HG03060 (cell line): ENCODE measurements around the gene EXOC4.
"Not testable (repeated sequence)": the region's sequence is repeated elsewhere in the genome, so short reads cannot be mapped to it uniquely, and the experiment has no call there.

Experiments used
- ATAC-seq: cut with Tn5 transposase; IDR thresholded peaks from one replicate; pipeline ENCODE4 v1.9.1; 2021; ENCODE audit warnings: low read depth, moderate number of reproducible peaks; ENCODE audit not compliant: unreplicated experiment

Gene EXOC4

DNA sequence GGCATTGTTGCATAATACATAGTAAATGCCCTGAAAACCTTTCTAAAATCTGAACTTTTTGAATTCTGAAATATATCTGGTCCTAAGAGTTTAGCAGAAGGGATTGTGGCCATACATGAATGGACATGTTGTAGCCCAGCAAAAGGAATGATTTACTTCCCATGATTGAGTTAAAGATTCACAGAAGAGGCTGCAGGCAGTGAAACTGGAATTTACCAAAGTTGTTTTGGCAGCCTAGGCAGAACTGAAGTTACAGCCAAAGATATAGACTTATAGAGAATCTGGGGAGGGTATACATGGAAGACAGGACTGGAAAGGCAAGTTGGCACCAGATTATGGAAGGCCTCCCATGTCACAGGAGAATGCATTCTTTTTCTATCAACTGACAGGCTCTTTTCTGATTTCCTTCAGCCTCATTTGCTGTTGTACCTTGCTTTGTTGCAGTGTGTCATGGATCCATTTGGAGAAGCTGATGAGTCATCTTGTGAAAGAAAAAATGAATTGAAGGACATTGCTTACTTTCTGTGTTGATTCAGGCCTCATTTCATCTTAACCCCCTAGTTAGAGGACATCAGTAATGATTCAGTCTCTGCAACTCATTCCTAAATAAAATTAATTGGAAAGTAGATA is 518.1 kb downstream of the EXOC4 start:
- no peak for ATAC-seq

DNA sequence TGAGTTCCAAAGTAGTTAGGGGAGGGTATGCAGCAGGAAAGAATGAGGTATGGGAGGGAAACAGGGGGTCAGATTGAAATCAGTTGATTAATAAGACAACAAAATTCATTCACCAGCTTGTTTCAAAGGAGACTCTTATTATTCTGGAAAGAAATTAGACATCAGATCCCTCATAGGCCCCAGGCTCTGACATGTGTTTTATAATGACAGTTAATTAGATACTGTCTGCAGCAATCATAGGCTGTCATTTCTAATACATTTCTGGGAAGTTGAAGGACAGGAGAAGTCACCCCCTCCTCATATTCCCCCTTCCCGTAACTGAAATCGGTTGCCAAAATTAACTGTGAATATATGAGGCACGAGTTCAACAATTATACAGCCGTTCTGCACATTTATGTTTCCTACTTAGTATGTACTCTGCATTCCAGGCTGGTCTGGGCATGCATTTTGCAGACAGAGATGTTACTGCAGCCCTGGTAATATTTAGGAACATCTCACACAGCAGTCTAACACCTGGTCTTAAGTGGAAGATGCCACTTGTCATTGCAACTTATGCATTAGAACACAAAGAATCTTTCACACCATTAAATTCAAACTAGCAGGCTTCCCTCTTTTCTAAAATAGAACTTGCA is 519.0 kb downstream of the EXOC4 start:
- no peak for ATAC-seq

DNA sequence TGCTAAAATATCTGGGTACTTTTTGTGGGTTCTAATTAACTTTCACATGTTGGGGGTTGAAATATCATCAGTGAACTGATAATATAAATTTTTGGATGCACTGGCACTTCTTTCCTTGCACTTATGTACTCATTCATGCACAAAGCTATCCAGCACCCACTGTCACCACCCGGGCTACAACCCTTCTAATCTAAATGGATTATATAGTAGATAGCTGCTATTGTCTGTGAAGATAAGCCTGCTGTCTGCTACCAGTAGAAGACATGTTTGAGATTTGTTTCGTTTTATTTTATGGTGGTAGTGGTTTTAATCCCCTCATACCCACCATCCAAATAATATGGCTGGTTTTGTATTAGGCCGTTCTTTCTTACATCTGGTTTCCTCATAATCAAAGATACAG is 520.7 kb downstream of the EXOC4 start:
- no peak for ATAC-seq

- ATAC-seq = no peak
These were observed 522.3 kb downstream of the EXOC4 start for GRCh38 chr7:133775201-133775600.

GRCh38 chr7:133776266-133776665 is 523.4 kb downstream of the EXOC4 start:
- ATAC-seq = no peak

- ATAC-seq = no peak
These were observed 524.8 kb downstream of the EXOC4 start for GRCh38 chr7:133777701-133778100.

GRCh38 chr7:133778472-133778871 is 525.6 kb downstream of the EXOC4 start:
- peak; percentile 91 for ATAC-seq

DNA sequence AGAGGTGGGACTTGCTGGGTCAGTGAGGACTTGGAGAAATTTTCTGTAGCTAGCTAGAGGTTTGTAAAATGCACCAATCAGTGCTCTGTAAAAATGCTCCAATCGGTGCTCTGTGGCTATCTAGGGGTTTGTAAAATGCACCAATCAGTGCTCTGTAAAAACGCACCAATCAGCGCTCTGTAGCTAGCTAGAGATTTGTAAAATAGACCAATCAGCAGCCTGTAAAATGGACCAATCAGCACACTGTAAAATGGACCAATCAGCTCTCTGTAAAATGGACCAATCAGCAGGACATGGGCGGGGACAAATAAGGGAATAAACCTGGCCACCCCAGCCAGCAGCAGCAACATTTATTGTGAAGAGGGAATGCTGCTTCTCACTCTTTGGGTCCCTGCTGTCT is 526.7 kb downstream of the EXOC4 start:
- not testable (repeated sequence) for ATAC-seq

GRCh38 chr7:133780912-133781311 is 528.0 kb downstream of the EXOC4 start:
- ATAC-seq = no peak

- ATAC-seq = no peak
These were observed 528.7 kb downstream of the EXOC4 start for GRCh38 chr7:133781486-133782090.

GRCh38 chr7:133782470-133782869 is 529.6 kb downstream of the EXOC4 start:
- no peak for ATAC-seq

GRCh38 chr7:133783276-133783675 is 530.4 kb downstream of the EXOC4 start:
- ATAC-seq = no peak

DNA sequence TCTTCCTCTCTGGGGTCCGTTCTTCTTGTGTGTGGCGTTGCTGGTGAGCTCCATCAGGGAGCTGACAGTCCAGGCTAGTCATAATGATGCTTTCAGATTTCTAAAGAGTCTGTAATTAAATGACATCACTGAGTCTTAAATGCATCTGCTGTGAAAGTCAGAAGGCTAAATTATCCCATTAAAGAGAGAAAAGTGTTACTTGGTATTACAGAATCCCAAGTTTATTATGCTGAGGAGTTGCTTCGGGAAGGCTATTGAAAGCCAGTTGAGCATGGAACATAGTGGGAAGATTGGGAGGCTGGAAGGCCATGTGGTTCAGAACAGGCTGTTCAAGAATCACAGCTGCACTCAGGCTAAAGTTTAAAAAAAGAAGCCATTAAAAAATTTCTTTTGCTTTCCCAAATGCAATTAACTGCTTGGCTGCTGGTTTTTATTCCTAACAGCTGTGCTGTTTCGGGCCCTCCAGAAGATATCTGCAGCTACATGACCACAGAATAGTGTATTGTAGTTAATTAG is 531.7 kb downstream of the EXOC4 start:
- ATAC-seq = no peak

DNA sequence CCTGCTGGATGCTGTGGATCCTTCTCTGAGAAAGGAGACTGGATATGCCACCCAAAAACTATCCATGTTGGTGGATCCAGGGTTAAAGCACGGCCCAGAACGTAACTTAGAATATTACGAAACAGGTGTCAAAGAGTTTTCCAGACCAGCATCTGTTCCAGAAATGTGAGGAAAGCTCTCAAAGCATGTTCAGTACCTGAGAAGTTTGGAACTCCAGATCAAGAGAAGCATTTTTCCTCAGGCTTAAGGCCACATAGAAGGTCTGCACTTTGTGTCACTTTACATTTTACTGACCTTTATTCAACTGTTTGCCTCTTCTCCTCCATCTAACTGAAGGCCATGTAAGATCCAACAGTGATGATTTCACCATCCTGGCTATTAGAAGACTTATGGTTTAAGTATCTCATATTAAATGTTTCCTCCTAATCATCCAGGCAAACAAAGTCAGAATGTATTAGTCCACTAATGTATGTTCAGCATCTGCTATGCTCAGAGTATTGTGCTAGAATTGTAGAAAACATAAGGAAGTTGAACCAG is 533.6 kb downstream of the EXOC4 start:
- ATAC-seq = no peak

DNA sequence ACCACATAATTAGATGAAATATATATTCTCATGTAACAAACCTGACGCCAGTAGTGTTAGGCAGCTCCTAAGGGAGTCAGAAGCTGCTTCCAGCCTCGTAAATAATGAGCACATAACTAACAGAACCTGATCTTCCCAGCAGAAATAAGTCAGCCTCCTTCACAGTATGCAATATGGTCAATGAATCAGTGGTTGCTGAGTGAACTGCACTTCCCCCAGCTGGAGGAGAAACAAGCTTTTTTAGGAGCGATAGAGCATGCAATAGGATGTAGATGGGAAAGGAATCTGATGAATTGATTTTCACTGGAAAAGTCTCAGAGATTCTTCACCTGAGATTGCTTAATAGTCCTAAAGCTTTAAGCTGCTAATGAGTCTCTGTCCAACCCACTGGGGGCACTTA is 537.1 kb downstream of the EXOC4 start:
- ATAC-seq = no peak

- ATAC-seq = no peak
These were observed 538.0 kb downstream of the EXOC4 start for GRCh38 chr7:133790911-133791310.

DNA sequence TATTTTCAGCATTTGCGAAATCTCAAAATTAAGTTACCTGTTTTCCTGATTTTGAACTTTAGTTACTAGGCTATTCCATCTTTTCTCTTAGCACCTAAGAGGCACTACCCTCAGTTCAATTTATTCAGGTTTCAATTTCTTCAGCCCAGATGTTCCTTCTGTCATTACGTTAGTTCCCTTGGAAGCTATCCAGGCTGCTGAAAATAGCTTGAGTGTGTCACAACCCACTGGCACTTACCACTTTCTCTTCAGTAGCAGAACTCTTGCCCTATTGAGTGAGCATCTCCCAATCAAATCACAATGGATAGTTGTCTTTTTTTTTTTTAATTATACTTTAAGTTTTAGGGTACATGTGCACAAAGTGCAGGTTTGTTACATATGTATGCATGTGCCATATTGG is 541.6 kb downstream of the EXOC4 start:
- ATAC-seq = no peak

GRCh38 chr7:133795068-133795665 is 542.3 kb downstream of the EXOC4 start:
- no peak for ATAC-seq

DNA sequence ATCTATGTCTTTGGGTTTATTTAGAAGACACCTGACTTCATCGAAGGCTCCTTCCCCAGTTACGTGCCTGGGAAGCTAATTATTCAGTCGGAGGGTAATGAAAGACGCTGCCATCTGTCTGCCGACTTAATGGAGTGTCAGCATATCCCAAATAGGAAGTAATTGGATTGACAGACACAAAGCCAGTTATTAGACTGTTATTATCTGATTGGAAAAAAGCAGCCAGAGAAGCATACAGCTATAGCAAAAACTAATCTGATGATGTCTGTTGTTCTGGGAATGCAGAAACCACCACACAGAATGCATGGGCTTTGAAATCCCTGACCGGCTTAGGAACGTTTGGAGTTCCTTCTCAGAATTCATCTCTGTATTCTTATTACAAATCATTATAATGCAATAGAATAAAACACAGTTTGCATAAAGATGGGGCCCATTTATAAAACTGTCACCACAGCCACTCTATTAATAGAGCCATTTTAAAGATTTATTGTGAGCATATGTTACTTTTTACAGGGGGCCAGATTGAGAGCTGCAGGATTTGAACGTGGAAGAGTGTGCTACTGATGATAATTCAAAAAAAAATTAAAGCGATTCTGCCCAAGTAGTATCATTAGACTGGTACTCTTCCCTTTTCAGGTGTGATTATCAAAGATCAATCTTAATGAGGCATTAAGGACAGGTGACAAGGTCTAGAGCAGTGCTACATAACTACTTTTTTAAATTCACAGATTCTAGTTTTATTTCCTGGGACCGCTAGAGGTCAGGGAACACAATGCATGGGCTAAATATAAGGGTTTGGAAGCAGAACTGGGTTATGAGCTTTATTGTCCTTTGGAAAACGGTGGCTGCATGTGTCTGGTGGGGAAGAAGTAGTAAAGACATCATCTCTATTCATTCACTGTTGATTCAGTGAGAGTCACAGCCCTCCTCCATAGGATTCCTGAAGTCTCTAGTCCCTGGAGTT is 544.2 kb downstream of the EXOC4 start:
- ATAC-seq = no peak
